Measurements from ENCODE around the gene HIVEP1.

DNA sequence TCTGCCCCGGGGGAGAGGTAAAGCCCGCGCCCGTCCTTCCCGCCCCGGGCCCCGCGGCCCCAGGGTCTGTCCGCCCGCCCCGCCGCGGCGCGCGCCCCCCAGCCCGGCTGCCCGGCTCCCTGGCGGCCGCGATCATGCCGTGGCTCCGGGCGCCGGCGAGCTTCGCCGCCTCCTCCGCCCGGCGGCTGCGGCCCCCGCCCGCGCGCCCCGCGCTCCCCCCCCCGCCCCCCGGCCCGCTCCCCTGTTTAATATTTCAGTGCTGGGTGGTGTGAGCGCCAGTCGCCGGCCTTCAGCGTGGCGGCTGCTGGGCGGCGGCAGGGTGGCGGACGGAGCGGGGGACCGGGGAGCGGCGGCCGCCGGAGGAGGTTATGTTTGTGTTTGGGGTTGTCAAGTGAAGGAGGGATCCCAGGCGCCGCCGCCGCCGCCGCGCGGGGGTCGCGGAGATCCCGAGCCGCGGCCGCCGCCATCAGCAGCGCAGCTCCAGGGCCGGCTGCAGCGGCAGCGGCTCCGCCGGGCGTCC, at the start of gene HIVEP1:
- TF ChIP-seq, protein P1, sequence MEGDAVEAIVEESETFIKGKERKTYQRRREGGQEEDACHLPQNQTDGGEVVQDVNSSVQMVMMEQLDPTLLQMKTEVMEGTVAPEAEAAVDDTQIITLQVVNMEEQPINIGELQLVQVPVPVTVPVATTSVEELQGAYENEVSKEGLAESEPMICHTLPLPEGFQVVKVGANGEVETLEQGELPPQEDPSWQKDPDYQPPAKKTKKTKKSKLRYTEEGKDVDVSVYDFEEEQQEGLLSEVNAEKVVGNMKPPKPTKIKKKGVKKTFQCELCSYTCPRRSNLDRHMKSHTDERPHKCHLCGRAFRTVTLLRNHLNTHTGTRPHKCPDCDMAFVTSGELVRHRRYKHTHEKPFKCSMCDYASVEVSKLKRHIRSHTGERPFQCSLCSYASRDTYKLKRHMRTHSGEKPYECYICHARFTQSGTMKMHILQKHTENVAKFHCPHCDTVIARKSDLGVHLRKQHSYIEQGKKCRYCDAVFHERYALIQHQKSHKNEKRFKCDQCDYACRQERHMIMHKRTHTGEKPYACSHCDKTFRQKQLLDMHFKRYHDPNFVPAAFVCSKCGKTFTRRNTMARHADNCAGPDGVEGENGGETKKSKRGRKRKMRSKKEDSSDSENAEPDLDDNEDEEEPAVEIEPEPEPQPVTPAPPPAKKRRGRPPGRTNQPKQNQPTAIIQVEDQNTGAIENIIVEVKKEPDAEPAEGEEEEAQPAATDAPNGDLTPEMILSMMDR (IDR thresholded peaks at IDR 0.05), result no peak
- TF ChIP-seq POLR2A (IDR thresholded peaks at IDR 0.05), result peak in 1 of 2 donors; percentile 33
